Activated T-cell treated with anti-CD3 and anti-CD28 coated beads, Interleukin-2, amount 50 U/mL, for 4 hours (primary cell): ENCODE results near the gene EXOC3. TPM values are rescaled to one million over a fixed set of nuclear protein-coding genes. Genes with fewer than 3 reads are reported as not detected.

ENCODE experiments used
- ATAC-seq, 2 donors: fragments of 200-7000 bp; cut with Tn5 transposase; one replicate each; pipeline ENCODE4 v1.10.0; 2021
- DNase-seq: peaks from one replicate; pipeline ENCODE4 v3.0.0-alpha.2; 2020
- H3K27me3 Mint-ChIP-seq: one replicate; pipeline ENCODE4 v1.8.0; 2021; ENCODE audit warnings: low read depth, mixed read lengths
- H3K36me3 Mint-ChIP-seq: one replicate; pipeline ENCODE4 v1.8.0; 2022; ENCODE audit warnings: mixed read lengths; ENCODE audit not compliant: insufficient read depth
- H3K4me1 Mint-ChIP-seq: one replicate; pipeline ENCODE4 v1.8.0; 2021; ENCODE audit warnings: low read depth, mixed read lengths
- H3K4me3 Mint-ChIP-seq: one replicate; pipeline ENCODE4 v1.8.0; 2021; ENCODE audit warnings: mild to moderate bottlenecking, moderate library complexity, mixed read lengths
- H3K9me3 Mint-ChIP-seq: one replicate; pipeline ENCODE4 v1.8.0; 2021; ENCODE audit warnings: mixed read lengths
- total RNA-seq, 3 donors: library from RNA; stranded (reverse); gene quantifications; one replicate each; pipeline ENCODE4 v1.2.1, GENCODE V29; 2021

EXOC3 gene
- total RNA-seq, 3 donors from 2014 or later, result 62.7 to 78.3 (median 67.2) TPM

DNA sequence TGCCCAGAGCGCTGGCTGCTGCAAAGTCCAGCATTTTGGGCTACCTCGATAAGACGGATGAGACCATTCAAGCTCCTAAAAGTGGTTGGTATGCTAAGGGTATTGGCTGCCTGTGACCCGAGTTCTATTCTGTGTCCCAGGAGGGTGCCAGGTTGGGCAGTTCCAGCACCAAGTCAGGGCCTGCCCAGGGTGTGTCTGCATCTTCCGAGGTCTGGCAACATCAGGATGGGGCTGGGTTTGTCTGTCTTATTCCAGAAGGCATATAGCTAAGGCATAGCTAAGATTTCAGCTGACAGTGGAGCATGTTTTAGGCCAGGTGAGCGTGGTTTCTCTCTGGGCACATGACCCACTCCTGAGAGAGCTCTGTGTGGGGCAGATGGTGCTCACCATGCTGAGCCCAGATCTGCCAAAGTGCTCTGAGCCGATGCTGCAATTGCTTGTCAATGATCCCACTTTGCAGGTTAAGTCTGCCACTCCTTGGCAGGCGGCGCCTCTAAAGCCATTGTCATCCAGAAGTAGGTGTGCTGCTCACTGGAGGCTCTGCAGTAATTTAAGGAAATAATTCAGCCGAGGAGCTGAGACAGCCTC is 73.5 kb downstream of the EXOC3 start:
- DNase-seq (no peak), ATAC-seq (no peak)
- Mint-ChIP-seq H3K9me3 (no peaks in the 10 kb centered on the region), H3K4me1 (no peaks in the 10 kb centered on the region), H3K27me3 (peaks cover 43% of the 10 kb centered on the region), H3K4me3 (no peak overlapping the region), H3K36me3 (no peaks in the 10 kb centered on the region)

Other genes starting within 250 kb of the EXOC3 start
- gene CCDC127, start 225.0 kb upstream of the EXOC3 start, total RNA-seq, result 1 to 10 TPM; 4.7 to 7.8 (median 5.7) TPM
- 100 to 1,000 TPM in 2 of 3 donors, 10 to 100 TPM in 1; 73.1 to 120 (median 104) TPM for gene SDHA, start 224.9 kb upstream of the EXOC3 start, total RNA-seq
- gene PDCD6, start 171.5 kb upstream of the EXOC3 start, total RNA-seq, result 100 to 1,000 TPM in 2 of 3 donors, 10 to 100 TPM in 1; 98.9 to 107 (median 101) TPM
- gene AHRR, start 121.5 kb upstream of the EXOC3 start, total RNA-seq, result 10 to 100 TPM; 17.2 to 22.8 (median 22.2) TPM
- 1 to 10 TPM; 3.4 to 4.9 (median 3.5) TPM for gene SLC9A3, start 81.3 kb downstream of the EXOC3 start, total RNA-seq
- 10 to 100 TPM; 19.7 to 20.4 (median 19.9) TPM for gene CEP72, start 169.2 kb downstream of the EXOC3 start, total RNA-seq